Stimulated activated CD8-positive, alpha-beta memory T cell treated with anti-CD3 and anti-CD28 coated beads, Interleukin-12 subunit alpha, Interleukin-12 subunit beta, amount 100 ng/mL, for 24 hours (primary cell): ENCODE results near the gene SPEG.

Experiments used
- DNase-seq: peaks from one replicate; pipeline ENCODE4 v3.0.0-alpha.2; 2020; ENCODE audit errors: extremely low read depth

SPEG gene

DNA sequence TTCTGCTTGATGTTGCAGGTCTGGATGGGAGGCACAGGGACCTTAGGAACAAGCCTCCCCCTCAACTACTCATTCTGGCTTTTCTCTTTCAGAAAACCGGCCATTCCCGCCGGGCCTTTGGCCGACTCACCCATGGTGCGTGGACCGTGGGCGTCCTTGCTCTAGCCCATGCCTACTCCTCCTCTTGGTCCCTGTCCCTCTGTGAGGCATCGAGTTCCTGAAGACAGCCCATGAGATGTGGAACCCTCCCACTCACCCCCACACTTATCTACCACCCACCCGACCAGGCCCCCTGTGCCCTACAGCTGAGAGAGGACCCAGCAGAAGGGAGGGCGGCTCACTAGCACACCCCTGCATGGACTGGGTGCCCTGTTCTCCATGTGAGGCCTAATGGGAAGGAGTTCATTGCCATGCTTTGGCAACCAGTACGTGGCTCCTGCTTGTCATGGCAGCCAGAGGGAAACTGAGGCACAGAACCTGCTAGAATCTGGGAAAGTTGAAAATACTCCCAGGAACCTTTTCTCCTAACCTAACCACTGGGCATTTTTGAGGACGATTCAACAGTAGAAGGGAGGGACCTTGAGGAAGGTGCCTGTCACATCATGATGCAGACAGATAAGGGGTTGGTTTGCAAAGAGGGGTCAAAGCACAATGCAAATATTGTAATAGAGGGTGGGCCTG is 8.5 kb downstream of the SPEG start:
- DNase-seq = no peak

DNA sequence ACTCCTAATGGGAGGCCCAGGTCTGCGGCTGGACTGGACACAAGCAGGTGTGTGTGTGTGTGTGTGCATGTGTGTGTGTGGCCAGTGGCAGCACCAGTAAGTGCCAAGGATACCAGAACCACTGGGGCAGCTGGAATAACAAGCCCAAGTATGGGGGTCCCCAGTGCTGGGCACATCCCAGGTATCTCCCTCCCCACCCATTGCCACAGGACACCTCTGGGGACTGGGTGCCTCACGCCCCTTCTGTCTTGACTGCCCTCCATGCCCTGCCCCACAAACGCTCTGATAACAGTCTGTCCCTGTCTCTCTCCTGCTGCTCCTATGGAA is 9.0 kb downstream of the SPEG start:
- no peak for DNase-seq

DNA sequence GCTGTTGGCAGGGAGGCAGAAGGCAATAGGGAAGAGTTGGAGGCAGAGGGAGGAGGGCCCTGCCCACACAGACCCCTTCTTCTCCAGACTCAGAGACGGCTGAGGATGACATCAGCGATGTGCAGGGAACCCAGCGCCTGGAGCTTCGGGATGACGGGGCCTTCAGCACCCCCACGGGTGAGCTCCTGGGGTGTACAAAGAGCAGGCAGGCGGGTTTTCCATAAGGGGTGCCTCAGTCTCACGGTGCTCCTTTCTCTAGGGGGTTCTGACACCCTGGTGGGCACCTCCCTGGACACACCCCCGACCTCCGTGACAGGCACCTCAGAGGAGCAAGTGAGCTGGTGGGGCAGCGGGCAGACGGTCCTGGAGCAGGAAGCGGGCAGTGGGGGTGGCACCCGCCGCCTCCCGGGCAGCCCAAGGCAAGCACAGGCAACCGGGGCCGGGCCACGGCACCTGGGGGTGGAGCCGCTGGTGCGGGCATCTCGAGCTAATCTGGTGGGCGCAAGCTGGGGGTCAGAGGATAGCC is 10.0 kb downstream of the SPEG start:
- no peak for DNase-seq

DNA sequence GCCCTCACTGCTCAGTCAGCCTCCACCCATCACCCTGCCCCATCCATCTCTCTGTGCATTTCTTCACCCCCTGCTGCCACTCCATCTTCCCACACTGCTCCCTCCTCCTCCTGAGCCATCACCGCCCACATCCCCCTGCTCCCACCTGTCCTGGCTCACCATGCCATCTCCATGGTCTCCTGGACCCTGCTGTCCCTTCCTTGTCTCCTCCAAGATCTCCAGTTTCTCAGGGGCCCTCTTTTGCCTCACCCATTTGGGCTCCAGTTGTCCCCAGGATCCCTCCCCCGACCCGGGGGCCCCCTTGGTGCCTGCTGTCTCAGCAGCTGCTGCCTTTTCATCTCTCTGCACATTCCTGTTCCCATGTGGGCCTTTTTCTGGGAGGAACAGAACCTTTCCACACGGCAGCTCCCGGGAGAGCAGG is 10.6 kb downstream of the SPEG start:
- DNase-seq = no peak

DNA sequence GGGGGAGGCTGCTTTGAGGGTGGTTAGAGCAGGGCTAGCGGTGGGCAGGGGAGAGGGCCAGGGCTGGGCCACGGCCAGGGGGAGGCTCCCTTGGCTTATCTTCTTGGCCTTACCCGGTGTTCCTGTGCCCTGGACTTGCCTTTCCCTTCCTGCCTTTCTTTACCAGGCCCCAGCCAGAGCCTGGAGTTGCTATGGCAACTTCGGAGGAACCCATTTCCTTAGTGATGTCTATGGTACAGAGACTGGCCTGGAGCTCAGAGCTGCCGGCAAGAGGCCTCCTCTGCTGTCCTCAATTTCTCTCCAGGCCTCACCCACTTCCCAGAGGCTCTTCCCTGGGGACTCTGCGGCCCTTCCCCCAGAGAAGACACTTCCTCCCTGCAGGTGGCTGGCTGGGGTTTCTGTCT is 11.5 kb downstream of the SPEG start:
- no peak for DNase-seq

DNA sequence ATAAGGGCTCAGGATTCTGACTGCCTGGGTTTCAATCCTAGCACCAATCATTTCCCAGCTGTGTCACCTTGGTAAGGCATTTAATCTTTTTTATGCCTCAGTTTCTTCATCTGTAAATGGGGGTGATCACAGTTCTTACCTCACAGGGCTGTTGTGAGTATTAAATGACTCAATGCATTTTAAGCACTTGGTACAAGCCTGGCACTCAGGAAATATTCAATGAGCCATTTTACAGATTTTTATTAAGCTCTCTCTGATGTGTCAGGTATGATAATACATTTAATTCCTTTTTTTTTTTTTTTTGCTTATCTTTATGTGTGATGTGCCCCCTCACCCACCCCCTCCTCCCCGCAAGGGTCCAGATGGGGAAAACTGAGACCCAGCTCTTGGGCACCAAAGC is 12.0 kb downstream of the SPEG start:
- DNase-seq = no peak

DNA sequence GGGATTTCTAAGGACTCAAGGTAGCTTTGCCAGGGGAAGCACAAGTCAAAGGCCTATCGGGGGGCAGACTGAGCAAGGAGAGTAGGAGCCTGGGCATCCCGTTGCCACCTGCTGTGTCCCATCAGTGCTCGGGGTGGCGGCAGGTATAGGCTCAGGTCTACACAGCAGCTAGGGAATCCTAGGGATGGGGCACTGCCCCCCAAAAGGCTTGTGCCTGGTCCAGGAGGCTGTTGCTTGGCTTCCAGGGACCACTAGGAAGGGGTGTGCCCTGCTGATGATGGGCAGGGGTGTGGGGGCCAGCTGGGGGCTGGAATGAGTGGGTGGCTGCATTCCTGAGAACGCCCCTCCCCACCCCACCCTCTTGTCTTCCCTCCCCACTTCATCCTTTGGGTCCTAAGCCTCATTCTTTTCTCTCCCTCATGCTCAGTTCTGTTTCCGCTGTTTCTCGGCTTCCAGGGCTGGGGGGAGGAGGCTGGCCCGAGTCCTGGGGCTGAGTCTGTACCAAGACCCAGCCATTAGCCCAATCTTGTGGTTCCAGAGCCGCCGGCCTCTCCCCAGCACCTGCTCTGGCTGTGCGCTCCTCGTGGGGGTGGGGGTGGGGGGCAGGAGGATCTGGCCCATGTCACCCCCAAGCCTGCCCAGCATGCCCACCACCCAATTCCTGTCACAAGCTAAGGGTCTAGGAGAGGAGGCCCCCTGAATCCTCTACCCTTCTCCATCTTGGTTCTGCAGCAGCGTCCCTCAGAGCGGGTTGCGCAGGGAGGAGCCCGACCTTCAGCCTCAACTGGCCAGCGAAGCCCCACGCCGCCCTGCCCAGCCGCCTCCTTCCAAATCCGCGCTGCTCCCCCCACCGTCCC is 12.8 kb downstream of the SPEG start:
- no peak for DNase-seq

DNA sequence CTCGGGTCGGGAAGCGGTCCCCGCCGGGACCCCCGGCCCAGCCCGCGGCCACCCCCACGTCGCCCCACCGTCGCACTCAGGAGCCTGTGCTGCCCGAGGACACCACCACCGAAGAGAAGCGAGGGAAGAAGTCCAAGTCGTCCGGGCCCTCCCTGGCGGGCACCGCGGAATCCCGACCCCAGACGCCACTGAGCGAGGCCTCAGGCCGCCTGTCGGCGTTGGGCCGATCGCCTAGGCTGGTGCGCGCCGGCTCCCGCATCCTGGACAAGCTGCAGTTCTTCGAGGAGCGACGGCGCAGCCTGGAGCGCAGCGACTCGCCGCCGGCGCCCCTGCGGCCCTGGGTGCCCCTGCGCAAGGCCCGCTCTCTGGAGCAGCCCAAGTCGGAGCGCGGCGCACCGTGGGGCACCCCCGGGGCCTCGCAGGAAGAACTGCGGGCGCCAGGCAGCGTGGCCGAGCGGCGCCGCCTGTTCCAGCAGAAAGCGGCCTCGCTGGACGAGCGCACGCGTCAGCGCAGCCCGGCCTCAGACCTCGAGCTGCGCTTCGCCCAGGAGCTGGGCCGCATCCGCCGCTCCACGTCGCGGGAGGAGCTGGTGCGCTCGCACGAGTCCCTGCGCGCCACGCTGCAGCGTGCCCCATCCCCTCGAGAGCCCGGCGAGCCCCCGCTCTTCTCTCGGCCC is 13.6 kb downstream of the SPEG start:
- no peak for DNase-seq

DNA sequence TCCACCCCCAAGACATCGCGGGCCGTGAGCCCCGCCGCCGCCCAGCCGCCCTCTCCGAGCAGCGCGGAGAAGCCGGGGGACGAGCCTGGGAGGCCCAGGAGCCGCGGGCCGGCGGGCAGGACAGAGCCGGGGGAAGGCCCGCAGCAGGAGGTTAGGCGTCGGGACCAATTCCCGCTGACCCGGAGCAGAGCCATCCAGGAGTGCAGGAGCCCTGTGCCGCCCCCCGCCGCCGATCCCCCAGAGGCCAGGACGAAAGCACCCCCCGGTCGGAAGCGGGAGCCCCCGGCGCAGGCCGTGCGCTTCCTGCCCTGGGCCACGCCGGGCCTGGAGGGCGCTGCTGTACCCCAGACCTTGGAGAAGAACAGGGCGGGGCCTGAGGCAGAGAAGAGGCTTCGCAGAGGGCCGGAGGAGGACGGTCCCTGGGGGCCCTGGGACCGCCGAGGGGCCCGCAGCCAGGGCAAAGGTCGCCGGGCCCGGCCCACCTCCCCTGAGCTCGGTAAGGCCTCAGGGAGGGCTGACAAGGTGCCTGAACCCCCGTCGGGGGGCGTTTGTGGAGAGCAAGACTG is 14.2 kb downstream of the SPEG start:
- no peak for DNase-seq

DNA sequence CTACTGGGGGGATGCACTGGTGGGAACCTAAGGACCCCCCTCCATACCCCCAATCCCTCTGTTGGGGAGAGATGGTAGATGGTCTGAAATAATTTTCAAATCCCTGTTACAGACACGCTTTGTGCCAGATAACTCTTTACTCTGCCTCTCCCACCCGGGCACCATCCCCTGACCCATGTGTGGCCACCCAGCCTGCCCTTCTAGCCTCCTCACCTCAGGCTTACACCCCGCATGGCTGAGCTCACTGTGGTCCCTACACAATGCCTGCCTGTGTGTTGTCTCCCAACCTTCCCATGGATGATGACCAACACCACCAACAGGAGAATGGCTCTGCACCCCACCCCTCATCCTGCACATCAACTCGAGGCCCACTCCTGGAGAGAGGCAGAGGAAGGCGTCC is 15.0 kb downstream of the SPEG start:
- no peak for DNase-seq

DNA sequence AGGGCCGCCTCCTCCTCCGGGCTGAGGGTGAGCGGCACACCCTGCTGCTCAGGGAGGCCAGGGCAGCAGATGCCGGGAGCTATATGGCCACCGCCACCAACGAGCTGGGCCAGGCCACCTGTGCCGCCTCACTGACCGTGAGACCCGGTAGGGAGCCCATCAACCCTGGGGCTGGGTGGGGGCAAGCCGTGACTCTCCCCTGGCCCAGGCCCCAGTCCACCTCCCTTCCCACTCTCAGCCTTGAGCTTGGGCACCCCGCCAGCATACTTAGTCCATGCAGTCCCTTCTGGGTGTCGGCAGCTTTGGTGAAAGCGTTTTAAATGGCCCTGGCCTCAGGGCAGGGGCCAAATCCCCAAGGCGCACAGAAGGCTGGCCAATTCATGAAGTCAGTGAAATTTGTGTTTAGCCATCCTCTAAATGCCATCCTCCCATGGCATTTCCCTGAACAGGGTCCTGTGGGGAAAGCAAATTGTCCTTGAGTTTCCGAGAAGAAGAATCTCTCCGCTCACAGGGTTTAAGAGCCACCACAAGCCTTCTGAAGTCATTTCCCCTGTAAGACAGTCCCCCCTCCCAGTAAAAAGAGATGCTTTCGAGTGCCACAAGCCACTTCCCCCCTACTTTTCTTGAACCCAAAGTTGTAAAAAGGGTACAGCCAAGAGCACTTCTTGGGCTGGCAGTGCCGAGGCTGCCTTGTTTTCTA is 17.2 kb downstream of the SPEG start:
- no peak for DNase-seq

DNA sequence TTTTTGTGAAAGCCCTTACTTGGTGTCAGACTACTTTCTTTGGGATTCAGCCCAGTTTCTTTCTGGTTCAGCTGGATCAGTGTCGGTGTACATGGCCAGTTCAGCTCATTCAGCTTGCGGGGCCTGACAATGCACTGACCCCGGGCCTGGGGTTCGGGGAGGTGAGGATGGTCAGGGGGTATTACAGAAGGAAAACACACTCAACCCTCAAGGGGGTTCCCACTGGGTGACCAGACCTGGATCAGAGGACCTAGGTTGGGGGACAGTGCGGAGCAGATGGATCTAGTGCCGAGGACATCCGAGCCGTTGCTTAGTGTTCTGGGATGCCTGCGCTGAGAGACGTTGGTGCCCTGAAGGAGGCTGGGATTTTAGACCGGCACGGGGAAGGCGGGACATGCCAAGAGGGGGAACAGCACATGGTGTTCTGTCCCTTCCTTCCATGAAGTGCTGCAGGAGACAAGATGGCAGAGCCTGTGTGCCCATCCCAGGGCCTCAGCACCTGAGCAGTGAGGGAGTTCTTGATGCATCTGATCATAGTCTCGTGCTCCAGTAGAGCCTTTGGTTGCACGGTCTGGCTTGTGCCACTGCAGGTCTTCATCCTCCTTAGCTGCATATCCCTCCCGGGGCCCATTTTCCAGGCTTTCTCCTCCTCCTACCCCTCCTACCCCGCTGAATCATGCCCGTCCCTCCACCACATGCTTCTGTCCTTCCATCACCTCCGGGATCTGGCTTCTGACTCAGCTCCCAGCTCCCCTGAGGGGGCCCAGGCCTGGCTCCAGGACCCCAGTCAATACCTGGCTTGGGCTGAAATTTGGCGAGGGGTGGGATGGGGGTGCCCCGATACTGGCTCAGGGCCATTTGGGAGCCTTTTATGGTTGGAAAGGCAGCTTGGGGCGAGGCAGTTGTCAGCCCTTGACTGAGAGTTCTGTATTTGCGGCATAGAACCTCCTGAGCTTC is 18.0 kb downstream of the SPEG start:
- no peak for DNase-seq

DNA sequence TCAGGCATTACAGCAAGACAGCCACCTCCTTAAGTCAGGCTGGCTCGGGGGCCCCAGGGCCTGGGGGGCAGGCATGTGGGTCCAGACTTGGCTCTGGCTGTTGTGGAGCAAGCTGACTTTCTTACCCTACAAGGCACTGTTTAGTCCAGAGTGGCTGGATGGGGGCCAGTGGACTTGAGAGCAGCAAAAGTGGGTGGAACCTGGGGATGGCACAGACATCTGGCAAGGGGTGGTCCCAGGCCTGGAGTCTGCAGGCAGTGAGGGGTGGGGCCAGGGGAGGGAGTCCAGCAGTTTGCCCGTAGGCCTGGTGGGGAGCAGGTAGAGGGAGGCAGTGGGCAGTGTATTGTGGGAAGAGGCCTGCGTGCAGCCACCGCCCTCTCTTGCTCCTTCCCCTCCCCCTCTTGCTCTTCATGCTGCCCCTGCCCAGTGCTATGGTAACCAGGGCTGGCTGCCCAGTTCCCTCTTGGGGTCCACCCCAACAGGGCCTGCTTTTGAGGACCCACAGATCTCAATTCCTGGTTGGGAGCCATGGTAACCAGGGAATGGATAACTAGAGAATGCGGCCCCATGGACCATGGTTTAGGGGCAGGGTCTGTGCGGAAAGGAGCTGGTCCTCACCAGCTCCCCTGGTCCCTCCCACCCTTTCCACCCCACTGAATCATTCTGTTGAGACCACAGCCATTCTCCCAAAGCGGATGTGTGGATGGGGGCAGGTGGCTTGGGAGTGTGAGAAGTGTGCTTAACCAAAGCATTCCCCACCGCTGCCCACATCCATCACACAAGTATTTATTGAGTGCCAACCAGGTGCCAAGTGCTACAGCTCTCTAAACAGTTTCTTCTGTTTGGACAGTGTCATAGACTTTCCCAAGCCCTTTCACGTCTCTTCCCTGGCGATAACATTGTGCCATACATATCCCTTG is 19.3 kb downstream of the SPEG start:
- DNase-seq = no peak

DNA sequence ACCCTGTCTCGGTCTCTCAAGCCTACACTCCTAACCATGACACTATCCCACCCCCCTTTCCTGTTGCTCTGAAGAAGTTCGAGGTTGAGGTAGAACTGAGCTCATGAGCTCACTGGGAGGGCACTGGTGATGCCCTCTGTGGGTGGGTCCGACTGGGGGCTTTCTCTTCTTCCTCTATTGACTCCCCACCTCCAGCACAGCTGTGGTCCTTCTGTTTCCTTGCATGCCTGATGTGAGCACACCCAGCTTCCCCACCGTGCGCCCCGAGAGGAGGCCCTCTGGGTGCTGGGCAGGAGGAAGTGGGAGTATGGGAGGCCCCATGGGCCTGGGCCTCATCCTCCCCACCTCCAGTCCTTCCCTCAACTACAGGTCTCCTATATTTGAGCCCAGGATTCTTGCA is 20.9 kb downstream of the SPEG start:
- DNase-seq = no peak

DNA sequence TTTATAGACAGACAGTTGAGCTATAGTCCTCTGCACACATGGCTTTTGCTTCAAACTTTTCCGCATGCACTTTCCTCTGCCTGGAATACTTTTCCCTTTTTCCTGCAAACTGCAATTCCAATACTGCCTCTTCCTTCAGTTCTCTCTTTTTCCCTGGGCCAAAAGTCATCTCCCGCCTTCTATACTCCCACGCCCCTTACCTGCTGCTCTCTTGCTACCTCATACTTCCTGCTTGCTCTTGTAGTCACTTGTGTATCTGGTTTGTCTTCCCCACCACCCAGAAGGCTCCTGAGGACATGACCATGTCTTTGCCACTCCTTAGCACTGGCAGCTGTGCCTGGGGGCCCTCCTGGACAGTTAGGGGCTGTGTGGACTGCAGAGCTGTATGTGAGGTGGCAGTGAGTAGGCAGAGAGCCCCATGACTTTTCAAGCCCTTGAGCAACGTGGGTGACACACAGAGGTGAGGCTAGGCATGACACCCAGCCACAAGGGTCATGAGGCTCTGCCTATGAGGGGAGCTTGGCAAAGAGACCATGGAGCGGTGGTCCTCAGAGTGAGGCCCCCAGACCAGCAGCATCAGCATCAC is 23.2 kb downstream of the SPEG start:
- no peak for DNase-seq

DNA sequence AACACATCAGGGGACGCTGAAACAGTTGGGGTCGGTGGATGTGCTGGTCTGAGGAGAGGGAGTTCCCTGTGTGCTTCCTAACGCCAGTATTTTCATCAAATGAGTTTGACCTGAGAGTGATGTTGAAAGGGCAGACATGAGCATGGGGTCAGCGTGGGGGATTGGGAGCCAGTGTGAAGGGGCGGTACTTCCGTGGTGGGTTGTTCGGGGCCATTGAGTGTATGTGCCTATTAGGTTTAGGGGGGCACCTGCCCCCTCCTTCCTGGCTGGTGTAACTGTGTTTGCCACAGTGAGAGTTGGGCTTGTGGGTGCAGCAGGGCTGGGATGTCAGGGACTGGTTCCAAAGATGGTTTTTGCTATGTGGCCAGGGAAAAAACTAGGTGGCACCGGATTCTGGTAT is 24.4 kb downstream of the SPEG start:
- DNase-seq = no peak

DNA sequence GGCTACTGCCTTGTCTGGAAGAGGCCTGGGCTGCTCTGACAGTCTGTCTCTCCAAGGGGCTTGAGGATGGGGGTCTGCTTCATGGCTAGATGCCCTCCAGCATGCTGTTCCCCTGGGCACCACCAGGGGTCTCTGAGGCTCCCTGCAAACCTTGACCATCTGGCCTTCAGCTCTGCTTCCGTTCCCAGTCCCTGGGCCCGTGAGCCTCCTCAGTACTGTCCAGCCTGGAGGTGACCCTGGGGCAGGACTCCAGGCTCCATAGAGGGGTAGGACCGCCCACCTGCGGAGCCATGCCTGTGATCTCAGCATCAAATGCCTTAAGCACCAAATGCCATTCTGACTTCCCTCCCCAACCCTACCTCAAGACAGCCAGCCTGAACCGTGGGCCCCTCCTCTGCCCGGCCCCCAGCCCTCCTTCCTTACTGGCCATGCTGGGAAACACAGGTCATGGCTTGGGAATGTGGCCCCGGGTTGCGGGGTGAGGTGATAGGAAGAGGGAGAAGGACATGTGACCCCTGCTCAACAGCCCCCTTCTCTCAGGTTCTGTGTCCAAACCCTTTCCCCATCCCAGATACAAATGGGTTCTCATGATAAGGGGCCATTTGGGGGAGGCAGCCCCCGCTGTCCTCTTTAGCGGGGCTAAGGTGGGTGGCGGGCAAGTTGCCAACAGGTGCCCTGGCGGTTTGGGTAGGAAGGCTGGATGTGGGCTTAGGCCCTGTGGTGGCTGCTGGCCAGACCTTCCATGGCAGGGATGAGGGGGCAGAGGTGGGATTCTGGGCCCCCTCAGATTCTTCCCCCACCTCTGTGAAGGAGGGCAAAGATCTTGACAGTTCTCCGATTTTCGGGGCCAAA is 25.0 kb downstream of the SPEG start:
- DNase-seq = no peak

DNA sequence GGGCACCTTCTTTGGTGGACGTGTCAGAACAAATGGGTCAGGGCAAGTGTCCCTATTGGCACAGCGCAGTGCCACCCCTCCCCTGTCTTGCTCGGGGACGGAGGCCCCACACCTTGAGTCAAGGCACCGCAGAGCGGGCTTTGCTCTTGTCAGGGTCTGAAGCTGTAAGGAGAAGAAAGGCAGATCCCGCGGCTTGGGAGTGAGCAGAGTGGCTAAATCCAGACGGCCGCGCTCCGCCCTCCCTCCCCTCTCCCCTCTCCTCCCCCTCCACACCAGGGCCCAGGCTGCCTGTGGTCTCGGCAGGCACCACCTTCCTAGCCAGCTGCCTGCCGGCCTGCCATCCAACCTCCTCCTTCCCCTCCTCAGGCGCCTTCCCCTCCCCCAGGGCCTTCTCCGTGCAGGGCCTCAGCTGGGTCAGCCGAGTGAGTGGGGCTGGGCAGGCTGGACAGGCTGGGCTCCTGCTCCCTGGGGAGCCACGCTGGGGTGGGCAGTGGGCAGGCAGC is 25.8 kb downstream of the SPEG start:
- no peak for DNase-seq
